ENCODE results near the gene HS6ST3. TPM values are rescaled to one million over a fixed set of nuclear protein-coding genes. Genes with fewer than 3 reads are reported as not detected.

The HS6ST3 gene
- total and polyA plus RNA-seq, 9 donors: 0.08 to 0.80 (median 0.15) TPM

GRCh38 chr13:96223231-96223630 is 133.3 kb downstream of the HS6ST3 start:
- H3K36me3 ChIP-seq (ENCODE audit: control insufficient read depth, insufficient read depth, low read length): no peaks in the 10 kb centered on the region
- WGBS (ENCODE audit: insufficient coverage): 91% methylated on average over 4 of the region's 5 CpGs
- no peaks in the 10 kb centered on the region for H3K27me3 ChIP-seq (ENCODE audit: control insufficient read depth, insufficient read depth, low read length)
- DNase-seq: no peak
- no peak overlapping the region for H3K27ac ChIP-seq (ENCODE audit: low read length)
- no peak overlapping the region for H3K4me3 ChIP-seq (ENCODE audit: low read length)
- H3K9me3 ChIP-seq (replicated peaks; ENCODE audit: control insufficient read depth, low read depth, low read length): no peaks in the 10 kb centered on the region
- H3K4me1 ChIP-seq (ENCODE audit: control insufficient read depth, insufficient read depth, low read length): no peaks in the 10 kb centered on the region

- no peaks in the 10 kb centered on the region for H3K9me3 ChIP-seq (replicated peaks; ENCODE audit: control insufficient read depth, low read depth, low read length)
- no CpG with 5 or more reads among the region's 2 CpGs for whole genome bisulfite sequencing (ENCODE audit: insufficient coverage)
- H3K27ac ChIP-seq (ENCODE audit: low read length): no peak overlapping the region
- H3K36me3 ChIP-seq (ENCODE audit: control insufficient read depth, insufficient read depth, low read length): no peaks in the 10 kb centered on the region
- DNase-seq: no peak
- no peaks in the 10 kb centered on the region for H3K27me3 ChIP-seq (ENCODE audit: control insufficient read depth, insufficient read depth, low read length)
- H3K4me1 ChIP-seq (ENCODE audit: control insufficient read depth, insufficient read depth, low read length): no peaks in the 10 kb centered on the region
- H3K4me3 ChIP-seq (ENCODE audit: low read length): no peak overlapping the region
Measured at GRCh38 chr13:96229356-96229755, 139.4 kb downstream of the HS6ST3 start.

GRCh38 chr13:96238241-96238640 is 148.3 kb downstream of the HS6ST3 start:
- Histone ChIP-seq H3K4me1 (ENCODE audit: control insufficient read depth, insufficient read depth, low read length) (no peaks in the 10 kb centered on the region), H3K27ac (ENCODE audit: low read length) (no peak overlapping the region), H3K36me3 (ENCODE audit: control insufficient read depth, insufficient read depth, low read length) (no peaks in the 10 kb centered on the region), H3K27me3 (ENCODE audit: control insufficient read depth, insufficient read depth, low read length) (no peaks in the 10 kb centered on the region), H3K4me3 (ENCODE audit: low read length) (no peak overlapping the region), H3K9me3 (replicated peaks; ENCODE audit: control insufficient read depth, low read depth, low read length) (no peaks in the 10 kb centered on the region)
- DNase-seq: no peak
- no CpG with 5 or more reads among the region's 5 CpGs for WGBS (ENCODE audit: insufficient coverage)

- no peak overlapping the region for H3K4me3 ChIP-seq (ENCODE audit: low read length)
- WGBS (ENCODE audit: insufficient coverage): 100% methylated on average over 1 of the region's 5 CpGs
- H3K27ac ChIP-seq (ENCODE audit: low read length): no peak overlapping the region
- H3K4me1 ChIP-seq (ENCODE audit: control insufficient read depth, insufficient read depth, low read length): no peaks in the 10 kb centered on the region
- DNase-seq: no peak
- H3K36me3 ChIP-seq (ENCODE audit: control insufficient read depth, insufficient read depth, low read length): no peaks in the 10 kb centered on the region
- no peaks in the 10 kb centered on the region for H3K9me3 ChIP-seq (replicated peaks; ENCODE audit: control insufficient read depth, low read depth, low read length)
- H3K27me3 ChIP-seq (ENCODE audit: control insufficient read depth, insufficient read depth, low read length): no peaks in the 10 kb centered on the region
Measured at GRCh38 chr13:96238861-96239260, 149.0 kb downstream of the HS6ST3 start.

GRCh38 chr13:96243376-96243775 is 153.5 kb downstream of the HS6ST3 start:
- H3K27ac ChIP-seq (ENCODE audit: low read length): no peak overlapping the region
- H3K4me1 ChIP-seq (ENCODE audit: control insufficient read depth, insufficient read depth, low read length): no peaks in the 10 kb centered on the region
- DNase-seq: no peak
- no peaks in the 10 kb centered on the region for H3K9me3 ChIP-seq (replicated peaks; ENCODE audit: control insufficient read depth, low read depth, low read length)
- H3K4me3 ChIP-seq (ENCODE audit: low read length): no peak overlapping the region
- no peaks in the 10 kb centered on the region for H3K27me3 ChIP-seq (ENCODE audit: control insufficient read depth, insufficient read depth, low read length)
- WGBS (ENCODE audit: insufficient coverage): no CpG with 5 or more reads among the region's 1 CpG
- no peaks in the 10 kb centered on the region for H3K36me3 ChIP-seq (ENCODE audit: control insufficient read depth, insufficient read depth, low read length)

GRCh38 chr13:96248103-96248502 is 158.2 kb downstream of the HS6ST3 start:
- no CpG with 5 or more reads among the region's 2 CpGs for WGBS (ENCODE audit: insufficient coverage)

GRCh38 chr13:96248996-96249395 is 159.1 kb downstream of the HS6ST3 start:
- DNase-seq: no peak
- H3K4me3 ChIP-seq (ENCODE audit: low read length): no peak overlapping the region
- H3K36me3 ChIP-seq (ENCODE audit: control insufficient read depth, insufficient read depth, low read length): no peaks in the 10 kb centered on the region
- WGBS (ENCODE audit: insufficient coverage): 86% methylated on average over 1 of the region's 1 CpG
- no peaks in the 10 kb centered on the region for H3K4me1 ChIP-seq (ENCODE audit: control insufficient read depth, insufficient read depth, low read length)
- H3K9me3 ChIP-seq (replicated peaks; ENCODE audit: control insufficient read depth, low read depth, low read length): no peaks in the 10 kb centered on the region
- H3K27me3 ChIP-seq (ENCODE audit: control insufficient read depth, insufficient read depth, low read length): no peaks in the 10 kb centered on the region
- H3K27ac ChIP-seq (ENCODE audit: low read length): no peak overlapping the region

More at GRCh38 chr13:96248103-96248502, 158.2 kb downstream of the HS6ST3 start:
- H3K4me3 ChIP-seq (ENCODE audit: low read length): no peak overlapping the region
- no peaks in the 10 kb centered on the region for H3K4me1 ChIP-seq (ENCODE audit: control insufficient read depth, insufficient read depth, low read length)
- H3K9me3 ChIP-seq (replicated peaks; ENCODE audit: control insufficient read depth, low read depth, low read length): no peaks in the 10 kb centered on the region
- no peak overlapping the region for H3K27ac ChIP-seq (ENCODE audit: low read length)
- DNase-seq: no peak
- no peaks in the 10 kb centered on the region for H3K27me3 ChIP-seq (ENCODE audit: control insufficient read depth, insufficient read depth, low read length)
- H3K36me3 ChIP-seq (ENCODE audit: control insufficient read depth, insufficient read depth, low read length): no peaks in the 10 kb centered on the region

- Histone ChIP-seq H3K9me3 (replicated peaks; ENCODE audit: control insufficient read depth, low read depth, low read length) (no peaks in the 10 kb centered on the region), H3K36me3 (ENCODE audit: control insufficient read depth, insufficient read depth, low read length) (no peaks in the 10 kb centered on the region), H3K27ac (ENCODE audit: low read length) (no peak overlapping the region), H3K4me3 (ENCODE audit: low read length) (no peak overlapping the region), H3K4me1 (ENCODE audit: control insufficient read depth, insufficient read depth, low read length) (no peaks in the 10 kb centered on the region), H3K27me3 (ENCODE audit: control insufficient read depth, insufficient read depth, low read length) (no peaks in the 10 kb centered on the region)
- no peak for DNase-seq
- 82% methylated on average over 2 of the region's 4 CpGs for WGBS (ENCODE audit: insufficient coverage)
Measured at GRCh38 chr13:96252903-96253302, 163.0 kb downstream of the HS6ST3 start.

- no peak for DNase-seq
- WGBS (ENCODE audit: insufficient coverage): no CpG with 5 or more reads among the region's 1 CpG
Measured at GRCh38 chr13:96273196-96273595, 183.3 kb downstream of the HS6ST3 start.

GRCh38 chr13:96274046-96274445 is 184.1 kb downstream of the HS6ST3 start:
- Histone ChIP-seq H3K4me1 (ENCODE audit: control insufficient read depth, insufficient read depth, low read length) (no peaks in the 10 kb centered on the region), H3K9me3 (replicated peaks; ENCODE audit: control insufficient read depth, low read depth, low read length) (no peaks in the 10 kb centered on the region), H3K36me3 (ENCODE audit: control insufficient read depth, insufficient read depth, low read length) (no peaks in the 10 kb centered on the region), H3K27ac (ENCODE audit: low read length) (no peak overlapping the region), H3K27me3 (ENCODE audit: control insufficient read depth, insufficient read depth, low read length) (no peaks in the 10 kb centered on the region), H3K4me3 (ENCODE audit: low read length) (no peak overlapping the region)
- DNase-seq: no peak
- 94% methylated on average over 2 of the region's 2 CpGs for WGBS (ENCODE audit: insufficient coverage)

More at GRCh38 chr13:96273196-96273595, 183.3 kb downstream of the HS6ST3 start:
- no peaks in the 10 kb centered on the region for H3K27me3 ChIP-seq (ENCODE audit: control insufficient read depth, insufficient read depth, low read length)
- no peak overlapping the region for H3K27ac ChIP-seq (ENCODE audit: low read length)
- no peaks in the 10 kb centered on the region for H3K36me3 ChIP-seq (ENCODE audit: control insufficient read depth, insufficient read depth, low read length)
- H3K4me1 ChIP-seq (ENCODE audit: control insufficient read depth, insufficient read depth, low read length): no peaks in the 10 kb centered on the region
- H3K4me3 ChIP-seq (ENCODE audit: low read length): no peak overlapping the region
- H3K9me3 ChIP-seq (replicated peaks; ENCODE audit: control insufficient read depth, low read depth, low read length): no peaks in the 10 kb centered on the region

- 100% methylated on average over 1 of the region's 3 CpGs for WGBS (ENCODE audit: insufficient coverage)
- Histone ChIP-seq H3K9me3 (replicated peaks; ENCODE audit: control insufficient read depth, low read depth, low read length) (no peaks in the 10 kb centered on the region), H3K4me3 (ENCODE audit: low read length) (no peak overlapping the region), H3K4me1 (ENCODE audit: control insufficient read depth, insufficient read depth, low read length) (no peaks in the 10 kb centered on the region), H3K36me3 (ENCODE audit: control insufficient read depth, insufficient read depth, low read length) (no peaks in the 10 kb centered on the region), H3K27me3 (ENCODE audit: control insufficient read depth, insufficient read depth, low read length) (no peaks in the 10 kb centered on the region), H3K27ac (ENCODE audit: low read length) (no peak overlapping the region)
- no peak for DNase-seq
Measured at GRCh38 chr13:96279904-96280303, 190.0 kb downstream of the HS6ST3 start.
